ENCODE measurements around the gene FADS6. TPM values are rescaled to one million over a fixed set of nuclear protein-coding genes. Genes with fewer than 3 reads are reported as not detected.
A peak's percentile ranks its signal among the peaks of the same experiment; 100 is the strongest.

Gene FADS6
- total and polyA plus RNA-seq, 2 of the 13 experiments (the other 11 are each of a cell fraction or from before 2014, with no cell fraction given), result 0.11 TPM

- TF ChIP-seq ZNF282 (IDR thresholded peaks at IDR 0.05; ENCODE audit: partially characterized antibody) (no peak), CEBPB (IDR thresholded peaks at IDR 0.05; ENCODE audit: borderline replicate concordance, low read depth, low read length) (no peak), ELF4 (CRISPR knock-in tag; IDR thresholded peaks at IDR 0.05; ENCODE audit: borderline replicate concordance) (no peak), ZNF335 (CRISPR knock-in tag; IDR thresholded peaks at IDR 0.05) (no peak; the same call in none of the 2 replicates), PLRG1 (conservative IDR thresholded peaks at IDR 0.05) (no peak), ZNF740 (CRISPR knock-in tag; IDR thresholded peaks at IDR 0.05) (0 out of 2 replicates have a peak, but pooled peaks have one; percentile 46), JUN (CRISPR knock-in tag; IDR thresholded peaks at IDR 0.05) (no peak), ZNF564 (CRISPR knock-in tag; IDR thresholded peaks at IDR 0.05) (peak; percentile 62), ZBTB7B (CRISPR knock-in tag; IDR thresholded peaks at IDR 0.05) (peak; percentile 65), ZNF326 (CRISPR knock-in tag; IDR thresholded peaks at IDR 0.05; ENCODE audit: borderline replicate concordance) (peak; percentile 62; the same call in 1 of the 2 replicates), FOXP1 (IDR thresholded peaks at IDR 0.05) (no peak), FOXP1 (CRISPR knock-in tag; IDR thresholded peaks at IDR 0.05) (no peak), CHCHD3 (CRISPR knock-in tag; IDR thresholded peaks at IDR 0.05) (0 out of 2 replicates have a peak, but pooled peaks have one; percentile 32), TSC22D2 (CRISPR knock-in tag; IDR thresholded peaks at IDR 0.05; ENCODE audit: borderline replicate concordance) (peak; percentile 90), NR3C1 (CRISPR knock-in tag; IDR thresholded peaks at IDR 0.05) (no peak), DMAP1 (CRISPR knock-in tag; IDR thresholded peaks at IDR 0.05) (peak; percentile 33; the same call in 1 of the 2 replicates), DR1 (CRISPR knock-in tag; IDR thresholded peaks at IDR 0.05) (peak; percentile 66; the same call in 1 of the 2 replicates), ZNF280D (CRISPR knock-in tag; IDR thresholded peaks at IDR 0.05) (peak; percentile 82), KLF15 (CRISPR knock-in tag; IDR thresholded peaks at IDR 0.05; ENCODE audit: borderline replicate concordance) (no peak), ZNF333 (CRISPR knock-in tag; IDR thresholded peaks at IDR 0.05; ENCODE audit: borderline replicate concordance) (no peak; the same call in 1 of the 2 replicates), ZBTB21 (CRISPR knock-in tag; IDR thresholded peaks at IDR 0.05) (0 out of 2 replicates have a peak, but pooled peaks have one; percentile 13), ZFY (CRISPR knock-in tag; IDR thresholded peaks at IDR 0.05) (peak; percentile 82), MXD4 (CRISPR knock-in tag; IDR thresholded peaks at IDR 0.05) (peak; percentile 40; the same call in 1 of the 2 replicates), TRIM24 (CRISPR knock-in tag; IDR thresholded peaks at IDR 0.05) (no peak), KLF13 (CRISPR knock-in tag; IDR thresholded peaks at IDR 0.05) (peak; percentile 75; the same call in 1 of the 2 replicates), ZNF710 (CRISPR knock-in tag; IDR thresholded peaks at IDR 0.05; ENCODE audit: borderline replicate concordance) (peak; percentile 38; the same call in 1 of the 2 replicates), ZSCAN12 (CRISPR knock-in tag; IDR thresholded peaks at IDR 0.05) (no peak), RFX3 (CRISPR knock-in tag; IDR thresholded peaks at IDR 0.05) (no peak)
Observed at GRCh38 chr17:74872313-74873036, 21.0 kb downstream of the FADS6 start, which contains the start of gene FDXR (continued).
